ENCODE data around the gene KLHL29. TPM values are rescaled to one million over a fixed set of nuclear protein-coding genes. Genes with fewer than 3 reads are reported as not detected.

The KLHL29 gene
- polyA plus RNA-seq, 1 donor from 2014 or later = 42.4 TPM

GRCh38 chr2:23632386-23632785, 247.4 kb downstream of the KLHL29 start:
- H3K4me3 ChIP-seq (ENCODE audit: low read length) = no peak overlapping the region
- no peaks in the 10 kb centered on the region for H3K9me2 ChIP-seq (ENCODE audit: insufficient read depth, low read length)
- H3K9ac ChIP-seq (ENCODE audit: low read length) = no peak overlapping the region
- H3K9me3 ChIP-seq (ENCODE audit: low read length) = no peaks in the 10 kb centered on the region
- H3K27me3 ChIP-seq (ENCODE audit: insufficient read depth, low read depth, low read length) = no peaks in the 10 kb centered on the region
- H3K27ac ChIP-seq (ENCODE audit: low read length) = no peak overlapping the region
- no peaks in the 10 kb centered on the region for H3K36me3 ChIP-seq (ENCODE audit: insufficient read depth, low read length)
- no peak overlapping the region for H3K4me2 ChIP-seq (ENCODE audit: low read length)
- no peaks in the 10 kb centered on the region for H4K20me1 ChIP-seq (ENCODE audit: insufficient read depth)
- no peak for TF ChIP-seq SMC3 (conservative IDR thresholded peaks at IDR 0.05; ENCODE audit: poor library complexity)
- TF ChIP-seq RAD21 (conservative IDR thresholded peaks at IDR 0.05) = no peak
- TF ChIP-seq MXI1 (conservative IDR thresholded peaks at IDR 0.05; ENCODE audit: poor library complexity, severe bottlenecking) = no peak
- TF ChIP-seq POLR2AphosphoS5 (IDR thresholded peaks at IDR 0.05) = no peak
- no peak for TF ChIP-seq CTCF (IDR thresholded peaks at IDR 0.05; ENCODE audit: poor library complexity, severe bottlenecking)
- no peak for TF ChIP-seq TAF1 (IDR thresholded peaks at IDR 0.05; ENCODE audit: low read depth)
- no peak for TF ChIP-seq EZH2 (IDR thresholded peaks at IDR 0.05; ENCODE audit: borderline replicate concordance, insufficient read depth, low read length, poor library complexity, severe bottlenecking)
- TF ChIP-seq EP300 (conservative IDR thresholded peaks at IDR 0.05; ENCODE audit: poor library complexity, severe bottlenecking) = no peak
- TF ChIP-seq REST (IDR thresholded peaks at IDR 0.05; ENCODE audit: borderline replicate concordance) = no peak
- H3F3A ChIP-seq (ENCODE audit: insufficient read depth, low read length, poor library complexity, severe bottlenecking) = no peaks in the 10 kb centered on the region
- no peaks in the 10 kb centered on the region for H3K79me2 ChIP-seq (replicated peaks; ENCODE audit: insufficient read depth, low read length)
- no peak overlapping the region for H2AFZ ChIP-seq (ENCODE audit: low read depth, low read length)

GRCh38 chr2:23632831-23633395, 247.9 kb downstream of the KLHL29 start:
- Histone ChIP-seq H4K20me1 (ENCODE audit: insufficient read depth) (no peaks in the 10 kb centered on the region), H3K9me2 (ENCODE audit: insufficient read depth, low read length) (no peaks in the 10 kb centered on the region), H3K4me2 (ENCODE audit: low read length) (no peak overlapping the region), H3F3A (ENCODE audit: insufficient read depth, low read length, poor library complexity, severe bottlenecking) (no peaks in the 10 kb centered on the region), H2AFZ (ENCODE audit: low read depth, low read length) (no peak overlapping the region), H3K27ac (ENCODE audit: low read length) (no peak overlapping the region), H3K9ac (ENCODE audit: low read length) (no peak overlapping the region), H3K4me3 (ENCODE audit: low read length) (no peak overlapping the region), H3K79me2 (replicated peaks; ENCODE audit: insufficient read depth, low read length) (no peaks in the 10 kb centered on the region), H3K9me3 (ENCODE audit: low read length) (no peaks in the 10 kb centered on the region), H3K36me3 (ENCODE audit: insufficient read depth, low read length) (no peaks in the 10 kb centered on the region), H3K27me3 (ENCODE audit: insufficient read depth, low read depth, low read length) (no peaks in the 10 kb centered on the region)
- no peak for TF ChIP-seq POLR2AphosphoS5 (IDR thresholded peaks at IDR 0.05)
- no peak for TF ChIP-seq EP300 (conservative IDR thresholded peaks at IDR 0.05; ENCODE audit: poor library complexity, severe bottlenecking)
- no peak for TF ChIP-seq MXI1 (conservative IDR thresholded peaks at IDR 0.05; ENCODE audit: poor library complexity, severe bottlenecking)
- TF ChIP-seq RAD21 (conservative IDR thresholded peaks at IDR 0.05) = no peak
- TF ChIP-seq REST (IDR thresholded peaks at IDR 0.05; ENCODE audit: borderline replicate concordance) = no peak
- no peak for TF ChIP-seq TAF1 (IDR thresholded peaks at IDR 0.05; ENCODE audit: low read depth)
- TF ChIP-seq SMC3 (conservative IDR thresholded peaks at IDR 0.05; ENCODE audit: poor library complexity) = no peak
